Neuronal stem cell (in vitro differentiated cells): Measurements from ENCODE around the gene ESPNL.

Source experiments
- DNase-seq: peaks from one replicate; pipeline ENCODE4 v3.0.0-alpha.2; 2013; ENCODE audit warnings: low spot score
- H2AFZ ChIP-seq: one replicate; pipeline ENCODE4 v1.6.1; 2013; ENCODE audit warnings: mild to moderate bottlenecking, low read length, inconsistent platforms
- H2AK5ac ChIP-seq: 2 replicates; pipeline ENCODE4 v1.6.1; 2013; ENCODE audit warnings: low read depth, mild to moderate bottlenecking, inconsistent platforms, low read length, moderate library complexity, mixed read lengths
- H2BK120ac ChIP-seq: 2 replicates; pipeline ENCODE4 v1.6.1; 2013; ENCODE audit warnings: low read depth, mild to moderate bottlenecking, inconsistent platforms, low read length, moderate library complexity, mixed read lengths
- H2BK12ac ChIP-seq: one replicate; pipeline ENCODE4 v1.6.1; 2013; ENCODE audit warnings: low read length, inconsistent platforms
- H2BK15ac ChIP-seq: 2 replicates; pipeline ENCODE4 v1.6.1; 2013; ENCODE audit warnings: mild to moderate bottlenecking, low read length, inconsistent platforms, mixed read lengths
- H2BK5ac ChIP-seq: one replicate; pipeline ENCODE4 v1.6.1; 2013; ENCODE audit warnings: inconsistent platforms, mild to moderate bottlenecking, low read length, moderate library complexity
- H3K14ac ChIP-seq: one replicate; pipeline ENCODE4 v1.6.1; 2013; ENCODE audit warnings: low read length, inconsistent platforms
- H3K18ac ChIP-seq: 2 replicates; pipeline ENCODE4 v1.6.1; 2013; ENCODE audit warnings: low read length, inconsistent platforms
- H3K23ac ChIP-seq: 2 replicates; pipeline ENCODE4 v1.6.1; 2013; ENCODE audit warnings: low read depth, mild to moderate bottlenecking, mixed read lengths, low read length, inconsistent platforms; ENCODE audit not compliant: poor library complexity
- H3K27ac ChIP-seq: replicated peaks from 3 replicates; pipeline ENCODE4 v1.5.1; 2013; ENCODE audit warnings: low read length, inconsistent platforms
- H3K27me3 ChIP-seq, 3 experiments: 2 replicates each; pipeline ENCODE4 v1.6.1; 2013; ENCODE audit warnings: low read length in 3 of 3, mild to moderate bottlenecking in 2 of 3, inconsistent platforms in 1 of 3, low read depth in 1 of 3, mixed read lengths in 1 of 3, moderate library complexity in 1 of 3; ENCODE audit not compliant: control insufficient read depth in 3 of 3, insufficient read depth in 3 of 3
- H3K36me3 ChIP-seq, 2 donors: replicated peaks in 1 of 2; 2 replicates each; pipeline ENCODE4 v1.6.1; 2013; ENCODE audit warnings: low read length in 2 of 2; ENCODE audit not compliant: control insufficient read depth in 2 of 2, insufficient read depth in 2 of 2
- H3K4ac ChIP-seq: 2 replicates; pipeline ENCODE4 v1.6.1; 2013; ENCODE audit warnings: inconsistent platforms, mild to moderate bottlenecking, low read length, moderate library complexity
- H3K4me1 ChIP-seq, 2 donors: 1 replicate in 1 of 2; 2 replicates in 1 of 2; pipeline ENCODE4 v1.6.1; 2013; ENCODE audit warnings: low read length in 2 of 2, low read depth in 1 of 2; ENCODE audit not compliant: control insufficient read depth in 2 of 2, insufficient read depth in 1 of 2
- H3K4me2 ChIP-seq: one replicate; pipeline ENCODE4 v1.6.1; 2013; ENCODE audit warnings: mild to moderate bottlenecking, low read length, inconsistent platforms; ENCODE audit not compliant: insufficient read depth, poor library complexity, severe bottlenecking
- H3K4me3 ChIP-seq, 2 donors: 2 replicates each; pipeline ENCODE4 v1.5.1; 2013; ENCODE audit warnings: low read length in 2 of 2, mild to moderate bottlenecking in 2 of 2, inconsistent platforms in 1 of 2, moderate library complexity in 1 of 2
- H3K79me1 ChIP-seq: one replicate; pipeline ENCODE4 v1.6.1; 2013; ENCODE audit warnings: low read depth, mild to moderate bottlenecking, inconsistent platforms, low read length, moderate library complexity
- H3K9ac ChIP-seq: one replicate; pipeline ENCODE4 v1.6.1; 2013; ENCODE audit warnings: mild to moderate bottlenecking, low read depth, low read length, inconsistent platforms; ENCODE audit not compliant: poor library complexity
- H3K9me3 ChIP-seq, 2 donors: replicated peaks in 1 of 2; 2 replicates each; pipeline versions ENCODE3 to v1.6.1; 2013; ENCODE audit warnings: low read length in 2 of 2, mild to moderate bottlenecking in 2 of 2, inconsistent platforms in 1 of 2, low read depth in 1 of 2, mixed read lengths in 1 of 2, moderate library complexity in 1 of 2; ENCODE audit not compliant: control insufficient read depth in 2 of 2, insufficient read depth in 1 of 2
- H4K8ac ChIP-seq: one replicate; pipeline ENCODE4 v1.6.1; 2013; ENCODE audit warnings: low read depth, mild to moderate bottlenecking, inconsistent platforms, low read length, moderate library complexity
- H4K91ac ChIP-seq: one replicate; pipeline ENCODE4 v1.6.1; 2013; ENCODE audit warnings: low read length, low read depth, mild to moderate bottlenecking, inconsistent platforms; ENCODE audit not compliant: poor library complexity
- WGBS, 2 donors: extraction: QIAGEN DNeasy Blood & Tissue Kit; methylation state at CpG; one replicate each; pipeline ENCODE4 v1.1.7; 2013; ENCODE audit warnings: missing lambda C conversion rate in 2 of 2, mixed read lengths in 1 of 2; ENCODE audit not compliant: insufficient read length in 2 of 2, insufficient replicate concordance in 1 of 2; ENCODE audit errors: extremely low coverage in 2 of 2; 5-methylcytosine and 5-hydroxymethylcytosine counted together

Gene ESPNL

DNA sequence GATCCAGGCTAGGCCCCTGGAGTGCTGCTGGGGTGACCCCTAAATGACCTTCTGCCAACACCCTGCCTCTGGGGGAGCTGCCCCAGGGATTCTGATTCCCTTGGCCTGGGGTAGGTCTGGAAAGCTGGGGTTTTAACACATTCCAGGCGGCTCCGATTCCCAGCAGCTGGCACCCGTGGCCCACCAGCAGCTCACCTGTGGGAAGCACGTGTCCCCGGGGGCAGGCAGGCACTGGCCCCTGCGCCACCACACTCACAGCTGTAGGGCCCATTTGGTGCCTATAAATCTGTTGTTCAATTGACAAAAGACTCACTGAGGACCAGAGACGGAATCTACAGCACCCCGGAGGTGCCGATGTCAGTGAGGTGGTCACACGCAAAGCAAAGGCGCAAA lies 34.2 kb downstream of the ESPNL start:
- Histone ChIP-seq H3K9ac (no peak overlapping the region), H2AK5ac (peak overlapping the region; percentile 63), H2BK120ac (no peak overlapping the region), H3K4ac (no peak overlapping the region), H3K36me3 (no peaks in the 10 kb centered on the region), H2BK5ac (peak overlapping the region; percentile 66), H3K27me3 (peaks cover 0 to 11% (median 0%) of the 10 kb centered on the region in 3 experiments), H3K23ac (no peak overlapping the region), H4K8ac (no peak overlapping the region), H3K27ac (no peak overlapping the region), H3K79me1 (peaks cover 6% of the 10 kb centered on the region), H3K9me3 (no peaks in the 10 kb centered on the region), H3K4me2 (no peak overlapping the region), H3K4me3 (no peak overlapping the region), H3K18ac (peak overlapping the region; percentile 80), H2AFZ (no peak overlapping the region), H2BK12ac (no peak overlapping the region), H3K4me1 (peaks cover 8 to 11% of the 10 kb centered on the region in 2 donors), H2BK15ac (peak overlapping the region; percentile 49), H3K14ac (peak overlapping the region; percentile 38), H4K91ac (no peak overlapping the region)
- WGBS, 2 donors: no CpG with 5 or more reads among the region's 11 CpGs
- DNase-seq: no peak

DNA sequence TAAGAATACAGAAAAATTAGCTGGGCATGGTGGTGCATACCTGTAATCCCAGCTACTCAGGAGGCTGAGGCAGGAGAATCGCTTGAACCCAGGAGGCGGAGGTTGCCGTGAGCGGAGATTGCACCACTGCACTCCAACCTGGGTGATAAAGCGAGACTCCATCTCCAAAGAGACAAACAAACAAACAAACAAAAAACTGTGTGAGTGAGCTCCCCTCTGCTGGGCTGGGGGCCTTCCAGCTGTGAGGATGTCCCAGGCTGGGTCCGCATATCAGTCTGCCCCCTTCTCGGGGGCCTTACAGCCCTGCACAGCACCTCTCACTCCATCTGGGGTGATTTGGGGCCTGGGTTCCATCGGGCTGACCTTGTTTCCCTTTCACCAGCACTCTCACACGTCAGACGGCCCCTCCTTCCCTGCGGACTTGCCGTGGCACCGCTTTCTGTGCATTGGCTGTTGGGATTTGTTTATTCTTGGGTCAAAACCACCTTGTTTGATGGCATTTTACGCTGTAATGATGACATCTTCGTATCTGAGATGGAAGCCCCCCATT lies 35.5 kb downstream of the ESPNL start:
- Histone ChIP-seq H3K4ac (no peak overlapping the region), H3K18ac (no peak overlapping the region), H3K79me1 (peaks cover 6% of the 10 kb centered on the region), H2AFZ (no peak overlapping the region), H3K9me3 (no peaks in the 10 kb centered on the region), H3K27me3 (peaks cover 0 to 11% (median 0%) of the 10 kb centered on the region in 3 experiments), H3K4me3 (no peak overlapping the region), H3K27ac (no peak overlapping the region), H3K9ac (no peak overlapping the region), H2BK120ac (no peak overlapping the region), H3K23ac (no peak overlapping the region), H2BK15ac (no peak overlapping the region), H4K91ac (peak overlapping the region; percentile 79), H2BK5ac (no peak overlapping the region), H3K4me1 (peaks cover 8 to 13% of the 10 kb centered on the region in 2 donors), H2BK12ac (no peak overlapping the region), H3K36me3 (no peaks in the 10 kb centered on the region), H3K4me2 (no peak overlapping the region), H4K8ac (no peak overlapping the region), H3K14ac (no peak overlapping the region), H2AK5ac (no peak overlapping the region)
- no peak for DNase-seq
- no CpG with 5 or more reads among the region's 15 CpGs for WGBS, 2 donors

DNA sequence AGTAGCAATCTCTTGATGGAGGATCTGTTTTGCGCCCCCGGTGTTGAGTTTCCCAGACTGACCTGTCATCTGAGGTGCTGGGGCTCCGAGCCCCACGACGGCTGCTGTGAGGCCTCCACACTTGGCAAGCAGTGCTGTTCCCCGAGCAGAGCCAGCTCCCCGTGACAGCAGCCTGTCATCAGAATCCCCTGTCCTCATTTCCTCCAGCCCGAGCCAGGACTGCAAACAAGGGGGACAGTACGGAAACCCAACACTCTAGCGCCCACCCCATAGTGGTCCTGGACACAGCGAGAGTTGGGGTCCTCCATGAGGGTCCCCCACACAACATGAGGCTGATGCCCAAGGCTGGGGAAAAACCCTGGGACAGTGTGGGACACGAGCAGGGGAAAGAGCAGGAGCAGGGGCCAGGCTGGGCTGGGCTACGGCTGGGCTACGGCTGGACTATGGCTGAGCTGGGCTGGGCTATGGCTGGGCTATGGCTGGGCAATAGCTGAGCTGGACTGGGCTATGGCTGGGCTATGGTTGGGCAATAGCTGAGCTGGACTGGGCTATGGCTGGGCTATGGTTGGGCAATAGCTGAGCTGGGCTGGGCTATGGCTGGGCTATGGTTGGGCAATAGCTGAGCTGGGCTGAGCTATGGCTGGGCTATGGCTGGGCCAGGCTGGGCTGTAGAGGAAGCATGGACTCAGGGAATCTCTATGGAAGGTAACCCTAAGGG lies 36.8 kb downstream of the ESPNL start:
- no CpG with 5 or more reads among the region's 14 CpGs for WGBS, 2 donors
- no peak overlapping the region for H2AFZ ChIP-seq
- H3K14ac ChIP-seq: no peak overlapping the region
- peak overlapping the region; percentile 52 for H3K18ac ChIP-seq
- no peaks in the 10 kb centered on the region for H3K36me3 ChIP-seq
- peaks cover 7% of the 10 kb centered on the region for H3K79me1 ChIP-seq
- H4K91ac ChIP-seq: no peak overlapping the region
- peaks cover 0 to 19% (median 0%) of the 10 kb centered on the region in 3 experiments for H3K27me3 ChIP-seq
- no peak overlapping the region for H3K4me2 ChIP-seq
- H2BK120ac ChIP-seq: peak overlapping the region; percentile 1
- H3K23ac ChIP-seq: no peak overlapping the region
- H2AK5ac ChIP-seq: no peak overlapping the region
- no peak overlapping the region for H2BK15ac ChIP-seq
- H3K9me3 ChIP-seq: no peaks in the 10 kb centered on the region
- no peak overlapping the region for H3K4me3 ChIP-seq
- DNase-seq: no peak
- H2BK5ac ChIP-seq: no peak overlapping the region
- H3K27ac ChIP-seq: no peak overlapping the region
- H4K8ac ChIP-seq: peak overlapping the region; percentile 23
- peaks cover 8 to 13% of the 10 kb centered on the region in 2 donors for H3K4me1 ChIP-seq
- H2BK12ac ChIP-seq: no peak overlapping the region
- no peak overlapping the region for H3K4ac ChIP-seq
- no peak overlapping the region for H3K9ac ChIP-seq

DNA sequence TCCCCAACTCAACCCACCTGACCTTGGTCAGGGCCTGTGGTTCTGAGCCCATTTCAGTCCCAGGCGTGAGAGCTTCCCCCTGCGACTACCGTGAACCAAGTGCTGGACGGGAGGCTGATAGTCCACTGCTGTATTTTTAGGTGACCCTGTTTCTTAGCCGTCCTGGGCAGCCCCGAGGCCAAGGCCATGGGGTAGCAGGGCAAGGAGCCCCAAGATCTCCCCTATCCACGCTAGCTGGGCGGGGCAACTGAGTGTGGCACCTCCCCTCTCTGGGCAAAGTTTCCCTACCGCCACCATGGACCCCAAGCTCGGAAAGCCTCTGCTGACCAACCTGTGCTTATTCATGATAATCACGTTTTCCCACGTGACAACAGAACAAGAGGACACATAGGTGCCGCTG lies 37.7 kb downstream of the ESPNL start:
- Histone ChIP-seq H3K18ac (peak overlapping the region; percentile 92), H4K91ac (no peak overlapping the region), H3K4me3 (peak overlapping the region in 1 of 2 donors; percentile 34), H3K9ac (no peak overlapping the region), H3K79me1 (peaks cover 7% of the 10 kb centered on the region), H2BK5ac (peak overlapping the region; percentile 90), H3K4me2 (no peak overlapping the region), H2AFZ (no peak overlapping the region), H3K4ac (no peak overlapping the region), H3K9me3 (no peaks in the 10 kb centered on the region), H2AK5ac (peak overlapping the region; percentile 99), H3K27ac (no peak overlapping the region), H3K23ac (no peak overlapping the region), H2BK15ac (peak overlapping the region; percentile 71), H3K36me3 (no peaks in the 10 kb centered on the region), H4K8ac (no peak overlapping the region), H2BK120ac (peak overlapping the region; percentile 72), H3K14ac (no peak overlapping the region), H3K4me1 (peaks cover 9 to 14% of the 10 kb centered on the region in 2 donors), H2BK12ac (no peak overlapping the region), H3K27me3 (peaks cover 0 to 19% (median 0%) of the 10 kb centered on the region in 3 experiments)
- WGBS, 2 donors: no CpG with 5 or more reads among the region's 13 CpGs
- DNase-seq: no peak
